Measurements from ENCODE around the gene NR2E1. TPM values are rescaled to one million over a fixed set of nuclear protein-coding genes. Genes with fewer than 3 reads are reported as not detected.

Gene NR2E1
- total RNA-seq, 1 experiment from 2014 or later: not detected

DNA sequence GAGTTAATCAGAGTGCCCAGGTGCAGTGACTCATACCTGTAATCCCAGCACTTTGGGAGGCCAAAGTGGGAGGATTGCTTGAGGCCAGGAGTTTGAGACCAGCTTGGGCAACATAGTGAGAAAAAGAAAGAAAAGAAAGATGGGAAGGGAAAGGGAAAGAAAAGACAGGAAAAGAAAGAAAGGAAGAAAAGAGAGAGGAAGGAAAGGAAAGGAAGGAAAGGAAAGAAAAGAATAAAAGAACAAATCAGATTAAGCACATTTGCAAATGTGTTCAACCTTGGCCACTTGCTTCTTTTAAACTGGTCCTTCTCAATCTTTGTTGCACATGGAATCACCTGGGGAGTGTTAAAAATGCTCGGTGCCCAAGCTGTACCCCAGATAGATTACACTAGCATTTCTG lies 28.0 kb downstream of the NR2E1 start:
- Mint-ChIP-seq H3K9me3 (no peaks in the 10 kb centered on the region), H3K36me3 (no peaks in the 10 kb centered on the region), H3K27me3 (ENCODE audit: low read depth) (peaks cover 2% of the 10 kb centered on the region; the same call in 1 of the 2 replicates), H3K4me1 (no peaks in the 10 kb centered on the region), H3K27ac (no peak overlapping the region), H3K4me3 (no peak overlapping the region)
- TF ChIP-seq PRRX2 (CRISPR knock-in tag; IDR thresholded peaks at IDR 0.05): no peak
- no peak for TF ChIP-seq RELA (CRISPR knock-in tag; IDR thresholded peaks at IDR 0.05; ENCODE audit: borderline replicate concordance)
- no peak for TF ChIP-seq E2F4 (CRISPR knock-in tag; IDR thresholded peaks at IDR 0.05; ENCODE audit: borderline replicate concordance, low read depth)
- TF ChIP-seq ZNF425 (CRISPR knock-in tag; conservative IDR thresholded peaks at IDR 0.05): no peak
- TF ChIP-seq NR3C1 (CRISPR knock-in tag; conservative IDR thresholded peaks at IDR 0.05; ENCODE audit: low read depth): no peak
- no peak for TF ChIP-seq ZMAT4 (CRISPR knock-in tag; IDR thresholded peaks at IDR 0.05)
- TF ChIP-seq ZNF423 (CRISPR knock-in tag; IDR thresholded peaks at IDR 0.05): no peak
- no peak for TF ChIP-seq ZNF121 (CRISPR knock-in tag; IDR thresholded peaks at IDR 0.05)
- no peak for TF ChIP-seq GABPB1 (CRISPR knock-in tag; IDR thresholded peaks at IDR 0.05)
- TF ChIP-seq TEAD4 (CRISPR knock-in tag; IDR thresholded peaks at IDR 0.05): no peak
- no peak for TF ChIP-seq OVOL2 (CRISPR knock-in tag; IDR thresholded peaks at IDR 0.05; ENCODE audit: borderline replicate concordance)
- TF ChIP-seq AFF4 (CRISPR knock-in tag; IDR thresholded peaks at IDR 0.05; ENCODE audit: borderline replicate concordance): no peak
- DNase-seq (ENCODE audit: low spot score): no peak
- no peak for ATAC-seq
- ChIA-PET POLR2A (no interaction called here), CTCF (interaction anchor here (1.8 kb wide), 1 partner anchor 18 kb away, joined by 6 read pairs; no protein-coding TSS in a partner anchor)

DNA sequence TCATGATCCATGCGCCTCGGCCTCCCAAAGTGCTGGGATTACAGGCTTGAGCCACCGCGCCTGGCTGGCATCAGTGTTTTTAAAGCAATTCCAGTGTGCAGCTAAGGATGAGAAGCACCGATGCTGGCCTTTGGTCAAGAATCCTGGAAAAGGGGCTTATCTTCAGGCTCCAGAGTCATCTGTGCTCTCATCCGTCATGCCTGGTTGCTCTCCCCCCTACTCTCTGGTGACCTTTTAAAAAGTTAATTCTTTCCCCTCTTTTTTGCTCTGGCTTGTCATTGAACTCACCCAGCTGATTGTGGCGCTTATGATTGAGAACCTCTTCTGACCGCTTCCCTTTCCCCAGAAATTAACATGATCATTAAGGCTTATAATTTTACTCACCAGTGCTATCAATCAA lies 28.7 kb downstream of the NR2E1 start:
- DNase-seq (ENCODE audit: low spot score) (no peak), ATAC-seq (no peak)
- ChIA-PET CTCF (interaction anchor here (1.8 kb wide), 1 partner anchor 19 kb away, joined by 6 read pairs; no protein-coding TSS in a partner anchor), POLR2A (interaction anchor here (0.5 kb wide), 1 partner anchor 59 kb away, joined by 7 read pairs; no protein-coding TSS in a partner anchor)
- no peaks in the 10 kb centered on the region; the same call in 1 of the 2 replicates for H3K27me3 Mint-ChIP-seq (ENCODE audit: low read depth)
- no peaks in the 10 kb centered on the region for H3K4me1 Mint-ChIP-seq
- H3K27ac Mint-ChIP-seq: no peak overlapping the region
- H3K36me3 Mint-ChIP-seq: no peaks in the 10 kb centered on the region
- no peaks in the 10 kb centered on the region for H3K9me3 Mint-ChIP-seq
- no peak overlapping the region for H3K4me3 Mint-ChIP-seq
- no peak for TF ChIP-seq FOXP1 (CRISPR knock-in tag; IDR thresholded peaks at IDR 0.05; ENCODE audit: borderline replicate concordance)
- TF ChIP-seq FOXJ3 (CRISPR knock-in tag; IDR thresholded peaks at IDR 0.05; ENCODE audit: borderline replicate concordance): no peak
- TF ChIP-seq AFF4 (CRISPR knock-in tag; IDR thresholded peaks at IDR 0.05; ENCODE audit: borderline replicate concordance): no peak
- TF ChIP-seq ZNF219 (CRISPR knock-in tag; IDR thresholded peaks at IDR 0.05; ENCODE audit: borderline replicate concordance): no peak
- no peak for TF ChIP-seq SMAD3 (CRISPR knock-in tag; IDR thresholded peaks at IDR 0.05; ENCODE audit: borderline replicate concordance)
- no peak for TF ChIP-seq ZNF232 (CRISPR knock-in tag; IDR thresholded peaks at IDR 0.05)
- TF ChIP-seq ZNF425 (CRISPR knock-in tag; conservative IDR thresholded peaks at IDR 0.05): no peak
- no peak for TF ChIP-seq MYBL2 (CRISPR knock-in tag; IDR thresholded peaks at IDR 0.05)
- TF ChIP-seq CBFB (CRISPR knock-in tag; IDR thresholded peaks at IDR 0.05; ENCODE audit: low read depth): no peak
- no peak for TF ChIP-seq ERG (CRISPR knock-in tag; IDR thresholded peaks at IDR 0.05)

All from WTC11 (cell line).